Tibial artery (tissue), 4 donors: Measurements from ENCODE around the gene AFF3.

ENCODE experiments used
- DNase-seq, 2 donors: peaks; one replicate each; pipeline ENCODE4 v3.0.0-alpha.2; 2019
- H3K27ac ChIP-seq, 2 donors: fragments of 200-600 bp; sonication (generic) in 1 of 2; 1 replicate in 1 of 2; 2 replicates in 1 of 2; pipeline ENCODE4 v1.5.1; 2018 to 2019; ENCODE audit warnings: mild to moderate bottlenecking in 1 of 2
- H3K27me3 ChIP-seq, 2 donors: fragments of 200-600 bp; sonication (generic) in 1 of 2; one replicate each; pipeline versions ENCODE4 v1.5.1 to v1.6.0; 2016 to 2019
- H3K36me3 ChIP-seq, 3 donors: fragments of 200-600 bp; sonication (generic) in 2 of 3; one replicate each; pipeline ENCODE4 v1.5.1; 2016 to 2019; ENCODE audit warnings: mild to moderate bottlenecking in 2 of 3
- H3K4me1 ChIP-seq, 4 donors: fragments of 200-600 bp; sonication (generic) in 2 of 4; 1 replicate in 3 of 4; 2 replicates in 1 of 4; pipeline ENCODE4 v1.5.1; 2016 to 2019
- H3K4me3 ChIP-seq, 2 donors: fragments of 200-600 bp; sonication (generic) in 1 of 2; 1 replicate in 1 of 2; 2 replicates in 1 of 2; pipeline ENCODE4 v1.5.1; 2018 to 2019; ENCODE audit warnings: mild to moderate bottlenecking in 2 of 2
- H3K9me3 ChIP-seq, 3 donors: fragments of 200-600 bp; sonication (generic) in 1 of 3; one replicate each; pipeline ENCODE4 v1.5.1; 2016 to 2019
- CTCF ChIP-seq, 2 experiments: fragments of 200-600 bp in 1 of 2; fragments of 450-650 bp in 1 of 2; IDR thresholded peaks; one replicate each; pipeline ENCODE4 v1.5.1; 2017 to 2019; ENCODE audit warnings: antibody characterized with exemption in 2 of 2, mild to moderate bottlenecking in 1 of 2, moderate library complexity in 1 of 2
- intact Hi-C: fragments of 100-400 bp; cut with DNase I; formaldehyde crosslinking; loops from one replicate; pipeline ENCODE4 v1.15.0; 2023; ENCODE audit warnings: low total_unique reads

The AFF3 gene

GRCh38 chr2:99879481-99879880, 262.9 kb downstream of the AFF3 start:
- H3K27me3 ChIP-seq, result no peaks in the 10 kb centered on the region
- no peaks in the 10 kb centered on the region for H3K9me3 ChIP-seq
- TF ChIP-seq CTCF (IDR thresholded peaks at IDR 0.05), result no peak
- peak overlapping the region in 1 of 2 donors; percentile 13 for H3K27ac ChIP-seq
- no peak overlapping the region for H3K4me3 ChIP-seq
- H3K4me1 ChIP-seq, result peaks cover 0 to 51% (median 20%) of the 10 kb centered on the region in 4 donors
- intact Hi-C loops, result no loop called here
- DNase-seq, result no peak
- H3K36me3 ChIP-seq, result no peaks in the 10 kb centered on the region

- DNase-seq, result no peak
- H3K27me3 ChIP-seq, result no peaks in the 10 kb centered on the region
- H3K36me3 ChIP-seq, result no peaks in the 10 kb centered on the region
- no peaks in the 10 kb centered on the region for H3K9me3 ChIP-seq
- no peak overlapping the region for H3K4me3 ChIP-seq
- no peak for TF ChIP-seq CTCF (IDR thresholded peaks at IDR 0.05)
- no peak overlapping the region for H3K27ac ChIP-seq
- intact Hi-C loops, result no loop called here
- peaks cover 0 to 50% (median 20%) of the 10 kb centered on the region in 4 donors for H3K4me1 ChIP-seq
These were observed 263.6 kb downstream of the AFF3 start for GRCh38 chr2:99878581-99879350.

GRCh38 chr2:99877963-99878362, 264.4 kb downstream of the AFF3 start:
- H3K27ac ChIP-seq, result no peak overlapping the region

GRCh38 chr2:99876956-99877355, 265.4 kb downstream of the AFF3 start:
- no peak for DNase-seq
- Histone ChIP-seq H3K4me3 (no peak overlapping the region), H3K9me3 (no peaks in the 10 kb centered on the region), H3K27ac (no peak overlapping the region), H3K27me3 (no peaks in the 10 kb centered on the region), H3K4me1 (peaks cover 0 to 32% (median 11%) of the 10 kb centered on the region in 4 donors), H3K36me3 (no peaks in the 10 kb centered on the region)
- TF ChIP-seq CTCF (IDR thresholded peaks at IDR 0.05), result no peak
- intact Hi-C loops, result no loop called here

More at GRCh38 chr2:99877963-99878362, 264.4 kb downstream of the AFF3 start:
- Histone ChIP-seq H3K9me3 (no peaks in the 10 kb centered on the region), H3K4me3 (no peak overlapping the region), H3K27me3 (no peaks in the 10 kb centered on the region), H3K4me1 (peaks cover 0 to 42% (median 18%) of the 10 kb centered on the region in 4 donors), H3K36me3 (no peaks in the 10 kb centered on the region)
- no peak for TF ChIP-seq CTCF (IDR thresholded peaks at IDR 0.05)
- intact Hi-C loops, result no loop called here
- DNase-seq, result no peak

- Histone ChIP-seq H3K27ac (no peak overlapping the region), H3K4me3 (no peak overlapping the region), H3K4me1 (peaks cover 0 to 21% (median 3%) of the 10 kb centered on the region in 4 donors), H3K36me3 (no peaks in the 10 kb centered on the region), H3K27me3 (no peaks in the 10 kb centered on the region), H3K9me3 (no peaks in the 10 kb centered on the region)
- no peak for TF ChIP-seq CTCF (IDR thresholded peaks at IDR 0.05)
- intact Hi-C loops, result no loop called here
- DNase-seq, result no peak
These were observed 266.7 kb downstream of the AFF3 start for GRCh38 chr2:99875627-99876201.
